ENCODE data around the gene RAB24. TPM values are rescaled to one million over a fixed set of nuclear protein-coding genes. Genes with fewer than 3 reads are reported as not detected.
"Not testable (repeated sequence)": the region's sequence is repeated elsewhere in the genome, so short reads cannot be mapped to it uniquely, and the experiment has no call there.

The RAB24 gene
- total RNA-seq, 1 donor from 2014 or later: 13.9 TPM

- peak; percentile 93 to 94 for DNase-seq (ENCODE audit: low read depth in 2 of 2)
These were observed 8.5 kb upstream of the RAB24 start, which contains the start of gene MXD3 for GRCh38 chr5:177311723-177312648. MXD3 (minus strand) TSS chr5:177311898; CDS start chr5:177311830, 68 bp downstream.

- DNase-seq (ENCODE audit: low read depth in 2 of 2): peak in 1 of 2 donors; percentile 38
These were observed 7.8 kb upstream of the RAB24 start for GRCh38 chr5:177311392-177311722.

GRCh38 chr5:177310757-177311391 is 7.4 kb upstream of the RAB24 start:
- peak; percentile 52 to 93 for DNase-seq (ENCODE audit: low read depth in 2 of 2)

GRCh38 chr5:177310332-177310731 is 6.8 kb upstream of the RAB24 start:
- no peak for DNase-seq (ENCODE audit: low read depth in 2 of 2)

- peak; percentile 78 to 80 for DNase-seq (ENCODE audit: low read depth in 2 of 2)
These were observed 6.1 kb upstream of the RAB24 start for GRCh38 chr5:177309351-177310191.

- DNase-seq (ENCODE audit: low read depth in 2 of 2): no peak
These were observed 5.2 kb upstream of the RAB24 start for GRCh38 chr5:177308740-177309139.

GRCh38 chr5:177307544-177308363 is 4.2 kb upstream of the RAB24 start:
- DNase-seq (ENCODE audit: low read depth in 2 of 2): no peak

GRCh38 chr5:177306674-177307543 is 3.4 kb upstream of the RAB24 start:
- peak; percentile 76 to 81 for DNase-seq (ENCODE audit: low read depth in 2 of 2)

GRCh38 chr5:177306103-177306640 is 2.7 kb upstream of the RAB24 start:
- not testable (repeated sequence) for DNase-seq (ENCODE audit: low read depth in 2 of 2)

- peak; percentile 36 to 49 for DNase-seq (ENCODE audit: low read depth in 2 of 2)
These were observed 1.0 kb upstream of the RAB24 start for GRCh38 chr5:177304392-177305119.

GRCh38 chr5:177303925-177304391 is 439 bp upstream of the RAB24 start:
- peak; percentile 29 to 33 for DNase-seq (ENCODE audit: low read depth in 2 of 2)

GRCh38 chr5:177302354-177303110 is 987 bp downstream of the RAB24 start:
- DNase-seq (ENCODE audit: low read depth in 2 of 2): no peak

- peak in 1 of 2 donors; percentile 54 for DNase-seq (ENCODE audit: low read depth in 2 of 2)
These were observed 1.9 kb downstream of the RAB24 start for GRCh38 chr5:177301503-177302165.

- DNase-seq (ENCODE audit: low read depth in 2 of 2): no peak
These were observed 2.6 kb downstream of the RAB24 start for GRCh38 chr5:177300951-177301350.

- DNase-seq (ENCODE audit: low read depth in 2 of 2): peak; percentile 95 to 96
These were observed 3.2 kb downstream of the RAB24 start for GRCh38 chr5:177300236-177300880.

GRCh38 chr5:177299697-177300096 is 3.8 kb downstream of the RAB24 start:
- DNase-seq (ENCODE audit: low read depth in 2 of 2): peak in 1 of 2 donors; percentile 33

GRCh38 chr5:177297922-177298321 is 5.6 kb downstream of the RAB24 start:
- no peak for DNase-seq (ENCODE audit: low read depth in 2 of 2)
